GM12874 (cell line): ENCODE measurements around the gene PUSL1.

Experiments used
- CTCF ChIP-seq: IDR thresholded peaks from 2 replicates; pipeline ENCODE4 v1.5.1; 2011; ENCODE audit warnings: low read depth, mild to moderate bottlenecking, control low read depth, low read length, moderate library complexity; ENCODE audit not compliant: insufficient read depth

Gene PUSL1

DNA sequence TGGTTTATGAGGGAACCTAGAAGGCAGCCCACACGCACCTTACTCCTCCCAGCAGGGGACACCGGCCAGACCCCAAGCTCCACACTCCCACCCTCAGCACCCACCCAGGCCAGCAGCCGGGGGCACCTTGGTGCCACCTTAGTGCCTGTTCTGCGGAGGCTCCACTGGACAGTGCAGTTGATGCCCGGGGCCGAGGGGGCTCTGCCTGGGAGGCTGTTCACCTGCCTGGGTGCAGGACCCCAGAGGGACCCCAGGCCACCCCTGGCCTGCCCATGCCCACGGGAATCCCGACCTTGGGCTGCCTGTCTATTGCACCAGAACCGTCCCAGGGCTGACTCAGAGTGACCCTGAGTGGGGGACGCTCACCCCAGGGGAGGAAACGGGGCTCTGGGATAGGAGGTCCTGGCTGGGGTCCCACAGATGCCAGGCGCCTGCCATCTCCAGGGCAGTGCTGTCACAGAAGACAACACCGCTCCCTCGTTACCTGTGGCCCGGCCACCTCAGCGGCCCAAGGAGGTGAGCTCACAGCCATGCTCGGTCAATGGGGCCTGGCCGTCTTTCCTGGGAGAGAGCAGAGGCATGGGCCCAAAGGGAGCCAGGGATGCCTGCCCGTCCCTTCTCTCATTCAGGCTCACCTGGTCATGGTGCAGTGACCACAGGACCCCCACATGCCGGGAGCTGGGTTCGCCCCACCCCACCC lies 27.5 kb upstream of the PUSL1 start:
- TF ChIP-seq CTCF = no peak

GRCh38 chr1:1281533-1282321 lies 26.7 kb upstream of the PUSL1 start:
- no peak for TF ChIP-seq CTCF

GRCh38 chr1:1282998-1283397 lies 25.4 kb upstream of the PUSL1 start:
- TF ChIP-seq CTCF = no peak

- 0 out of 2 replicates have a peak, but pooled peaks have one; percentile 16 for TF ChIP-seq CTCF
Measured at GRCh38 chr1:1283821-1284220, 24.6 kb upstream of the PUSL1 start.

- TF ChIP-seq CTCF = no peak
Measured at GRCh38 chr1:1284221-1285101, 23.9 kb upstream of the PUSL1 start.

GRCh38 chr1:1285102-1285571 lies 23.3 kb upstream of the PUSL1 start:
- TF ChIP-seq CTCF = no peak
